Trophoblast cell (in vitro differentiated cells and primary cell): Measurements from ENCODE around the gene LRRC58.

Experiments
- DNase-seq, 2 donors: peaks; one replicate each; pipeline ENCODE4 v3.0.0-alpha.2; 2016
- H2AFZ ChIP-seq: 2 replicates; pipeline ENCODE4 v1.6.1; 2013; ENCODE audit warnings: low read length, moderate library complexity, mild to moderate bottlenecking; ENCODE audit not compliant: insufficient read depth, poor library complexity
- H2AK5ac ChIP-seq: 2 replicates; pipeline ENCODE4 v1.6.1; 2013; ENCODE audit warnings: mild to moderate bottlenecking, low read length
- H2BK120ac ChIP-seq: 2 replicates; pipeline ENCODE4 v1.6.1; 2013; ENCODE audit warnings: low read length, mild to moderate bottlenecking, moderate library complexity; ENCODE audit not compliant: insufficient read depth, poor library complexity
- H2BK12ac ChIP-seq: 2 replicates; pipeline ENCODE4 v1.6.1; 2013; ENCODE audit warnings: mild to moderate bottlenecking, low read length, moderate library complexity
- H2BK5ac ChIP-seq: 2 replicates; pipeline ENCODE4 v1.6.1; 2013; ENCODE audit warnings: low read length, low read depth, moderate library complexity, mild to moderate bottlenecking; ENCODE audit not compliant: poor library complexity
- H3K14ac ChIP-seq: 2 replicates; pipeline ENCODE4 v1.6.1; 2013; ENCODE audit warnings: mild to moderate bottlenecking, low read length
- H3K18ac ChIP-seq: 2 replicates; pipeline ENCODE4 v1.6.1; 2013; ENCODE audit warnings: mild to moderate bottlenecking, low read length
- H3K23ac ChIP-seq: 2 replicates; pipeline ENCODE4 v1.6.1; 2013; ENCODE audit warnings: low read length
- H3K27ac ChIP-seq: 2 replicates; pipeline ENCODE4 v1.5.1; 2013; ENCODE audit warnings: low read depth, mild to moderate bottlenecking, inconsistent platforms, low read length, moderate library complexity
- H3K27me3 ChIP-seq: 2 replicates; pipeline ENCODE4 v1.6.1; 2013; ENCODE audit warnings: inconsistent platforms, mild to moderate bottlenecking, low read length, moderate library complexity; ENCODE audit not compliant: insufficient read depth
- H3K36me3 ChIP-seq, 2 experiments: 1 replicate in 1 of 2; 2 replicates in 1 of 2; pipeline ENCODE4 v1.6.1; 2013; ENCODE audit warnings: low read length in 2 of 2, mild to moderate bottlenecking in 2 of 2, moderate library complexity in 1 of 2; ENCODE audit not compliant: insufficient read depth in 2 of 2, control insufficient read depth in 1 of 2
- H3K4ac ChIP-seq: 2 replicates; pipeline ENCODE4 v1.6.1; 2013; ENCODE audit warnings: low read depth, mild to moderate bottlenecking, low read length, moderate library complexity
- H3K4me1 ChIP-seq, 2 experiments: 1 replicate in 1 of 2; 2 replicates in 1 of 2; pipeline ENCODE4 v1.6.1; 2013; ENCODE audit warnings: low read length in 2 of 2, mild to moderate bottlenecking in 2 of 2, moderate library complexity in 1 of 2; ENCODE audit not compliant: insufficient read depth in 2 of 2, control insufficient read depth in 1 of 2
- H3K4me2 ChIP-seq: 2 replicates; pipeline ENCODE4 v1.6.1; 2013; ENCODE audit warnings: inconsistent platforms, mild to moderate bottlenecking, low read length, moderate library complexity
- H3K4me3 ChIP-seq: 2 replicates; pipeline ENCODE4 v1.5.1; 2013; ENCODE audit warnings: mild to moderate bottlenecking, low read depth, low read length, inconsistent platforms
- H3K79me1 ChIP-seq: one replicate; pipeline ENCODE4 v1.6.1; 2013; ENCODE audit warnings: low read length
- H3K79me2 ChIP-seq: 2 replicates; pipeline ENCODE4 v1.6.1; 2013; ENCODE audit warnings: low read length, mild to moderate bottlenecking; ENCODE audit not compliant: control insufficient read depth, insufficient read depth, poor library complexity
- H3K9ac ChIP-seq: 2 replicates; pipeline ENCODE4 v1.6.1; 2013; ENCODE audit warnings: mild to moderate bottlenecking, low read length
- H3K9me3 ChIP-seq: 2 replicates; pipeline ENCODE4 v1.6.1; 2013; ENCODE audit warnings: low read depth, mild to moderate bottlenecking, control low read depth, inconsistent platforms, low read length; ENCODE audit not compliant: insufficient read depth
- H4K12ac ChIP-seq: 2 replicates; pipeline ENCODE4 v1.6.1; 2013; ENCODE audit warnings: low read depth, mild to moderate bottlenecking, low read length, moderate library complexity
- H4K8ac ChIP-seq: 2 replicates; pipeline ENCODE4 v1.6.1; 2013; ENCODE audit warnings: low read depth, mild to moderate bottlenecking, low read length, moderate library complexity
- H4K91ac ChIP-seq: one replicate; pipeline ENCODE4 v1.6.1; 2013; ENCODE audit warnings: low read depth, mild to moderate bottlenecking, low read length, moderate library complexity
- WGBS: extraction: QIAGEN DNeasy Blood & Tissue Kit; methylation state at CpG from one replicate; pipeline ENCODE4 v1.1.7; 2013; ENCODE audit warnings: missing lambda C conversion rate; ENCODE audit not compliant: insufficient read length, insufficient coverage; ENCODE audit errors: extremely low coverage; 5-methylcytosine and 5-hydroxymethylcytosine counted together

LRRC58 gene

GRCh38 chr3:120370463-120370862, 21.3 kb upstream of the LRRC58 start:
- no peak overlapping the region for H4K12ac ChIP-seq
- H3K23ac ChIP-seq, result no peak overlapping the region
- H2AK5ac ChIP-seq, result no peak overlapping the region

GRCh38 chr3:120369037-120369467, 19.9 kb upstream of the LRRC58 start:
- H3K9ac ChIP-seq, result no peak overlapping the region
- no peak overlapping the region for H3K14ac ChIP-seq
- H3K79me2 ChIP-seq, result no peaks in the 10 kb centered on the region
- no peak overlapping the region for H2AK5ac ChIP-seq
- H3K27me3 ChIP-seq, result no peaks in the 10 kb centered on the region
- H4K91ac ChIP-seq, result no peak overlapping the region
- H2BK120ac ChIP-seq, result no peak overlapping the region
- no peaks in the 10 kb centered on the region for H3K36me3 ChIP-seq
- no peak overlapping the region for H4K8ac ChIP-seq
- no peak overlapping the region for H4K12ac ChIP-seq
- no peak overlapping the region for H3K4ac ChIP-seq
- DNase-seq, result no peak
- H3K27ac ChIP-seq, result no peak overlapping the region
- H3K79me1 ChIP-seq, result no peaks in the 10 kb centered on the region
- no peak overlapping the region for H2BK12ac ChIP-seq
- H3K4me2 ChIP-seq, result no peak overlapping the region
- no peak overlapping the region for H3K18ac ChIP-seq
- no peak overlapping the region for H2BK5ac ChIP-seq
- H3K23ac ChIP-seq, result no peak overlapping the region
- WGBS, result no CpG with 5 or more reads among the region's 2 CpGs
- no peaks in the 10 kb centered on the region for H3K9me3 ChIP-seq
- no peaks in the 10 kb centered on the region for H3K4me1 ChIP-seq
- no peak overlapping the region for H3K4me3 ChIP-seq
- H2AFZ ChIP-seq, result no peak overlapping the region

More at GRCh38 chr3:120370463-120370862, 21.3 kb upstream of the LRRC58 start:
- no peaks in the 10 kb centered on the region for H3K27me3 ChIP-seq
- H3K4me3 ChIP-seq, result no peak overlapping the region
- no peaks in the 10 kb centered on the region for H3K9me3 ChIP-seq
- H3K4me1 ChIP-seq, result no peaks in the 10 kb centered on the region
- no peak overlapping the region for H3K18ac ChIP-seq
- H4K8ac ChIP-seq, result no peak overlapping the region
- DNase-seq, result no peak
- H2AFZ ChIP-seq, result no peak overlapping the region
- no peaks in the 10 kb centered on the region for H3K79me1 ChIP-seq
- no peak overlapping the region for H2BK120ac ChIP-seq
- H3K36me3 ChIP-seq, result no peaks in the 10 kb centered on the region
- H2BK12ac ChIP-seq, result no peak overlapping the region
- no peak overlapping the region for H2BK5ac ChIP-seq
- H3K4me2 ChIP-seq, result no peak overlapping the region
- no peak overlapping the region for H3K4ac ChIP-seq
- no peak overlapping the region for H4K91ac ChIP-seq
- no peak overlapping the region for H3K9ac ChIP-seq
- H3K27ac ChIP-seq, result no peak overlapping the region
- H3K14ac ChIP-seq, result no peak overlapping the region
- no peaks in the 10 kb centered on the region for H3K79me2 ChIP-seq

- H4K8ac ChIP-seq, result no peak overlapping the region
- H3K4ac ChIP-seq, result no peak overlapping the region
- no peak overlapping the region for H2BK120ac ChIP-seq
- no peak for DNase-seq
- no peak overlapping the region for H2AFZ ChIP-seq
- H3K27me3 ChIP-seq, result no peaks in the 10 kb centered on the region
- H3K4me2 ChIP-seq, result no peak overlapping the region
- no peaks in the 10 kb centered on the region for H3K79me1 ChIP-seq
- no peak overlapping the region for H3K4me3 ChIP-seq
- no peak overlapping the region for H4K12ac ChIP-seq
- no peak overlapping the region for H2BK5ac ChIP-seq
- no peaks in the 10 kb centered on the region for H3K79me2 ChIP-seq
- H2AK5ac ChIP-seq, result no peak overlapping the region
- H2BK12ac ChIP-seq, result no peak overlapping the region
- no peak overlapping the region for H3K14ac ChIP-seq
- no peak overlapping the region for H3K18ac ChIP-seq
- no peak overlapping the region for H3K23ac ChIP-seq
- H4K91ac ChIP-seq, result no peak overlapping the region
- H3K9ac ChIP-seq, result no peak overlapping the region
- H3K4me1 ChIP-seq, result no peaks in the 10 kb centered on the region
- H3K9me3 ChIP-seq, result no peaks in the 10 kb centered on the region
- no peak overlapping the region for H3K27ac ChIP-seq
- WGBS, result no CpG with 5 or more reads among the region's 3 CpGs
- H3K36me3 ChIP-seq, result no peaks in the 10 kb centered on the region
Measured at GRCh38 chr3:120368172-120368571, 19.0 kb upstream of the LRRC58 start.

- Histone ChIP-seq H4K12ac (no peak overlapping the region), H3K9me3 (no peaks in the 10 kb centered on the region), H3K27ac (no peak overlapping the region), H3K27me3 (no peaks in the 10 kb centered on the region), H2BK12ac (no peak overlapping the region), H3K18ac (no peak overlapping the region), H2AK5ac (no peak overlapping the region), H3K36me3 (no peaks in the 10 kb centered on the region), H3K4ac (no peak overlapping the region), H3K4me1 (no peaks in the 10 kb centered on the region), H3K14ac (no peak overlapping the region), H2BK120ac (no peak overlapping the region), H3K79me2 (no peaks in the 10 kb centered on the region), H4K8ac (no peak overlapping the region), H3K79me1 (no peaks in the 10 kb centered on the region), H3K4me3 (no peak overlapping the region), H3K23ac (no peak overlapping the region), H2AFZ (no peak overlapping the region), H2BK5ac (no peak overlapping the region), H3K4me2 (no peak overlapping the region), H4K91ac (no peak overlapping the region), H3K9ac (no peak overlapping the region)
- DNase-seq, result peak; percentile 84 to 93
- no CpG with 5 or more reads among the region's 1 CpG for WGBS
Measured at GRCh38 chr3:120364821-120365220, 15.7 kb upstream of the LRRC58 start.
